HG03439 (cell line): ENCODE results near the gene LILRA1.
"Not testable (repeated sequence)": the region's sequence is repeated elsewhere in the genome, so short reads cannot be mapped to it uniquely, and the experiment has no call there.

Experiments used
- ATAC-seq: cut with Tn5 transposase; IDR thresholded peaks from one replicate; pipeline ENCODE4 v1.9.1; 2021; ENCODE audit warnings: mild to moderate bottlenecking, moderate library complexity; ENCODE audit not compliant: unreplicated experiment

LILRA1 gene

GRCh38 chr19:54576411-54576976 lies 16.9 kb upstream of the LILRA1 start:
- ATAC-seq = no peak

GRCh38 chr19:54577334-54577733 lies 16.1 kb upstream of the LILRA1 start:
- ATAC-seq = no peak

GRCh38 chr19:54578268-54578667 lies 15.2 kb upstream of the LILRA1 start:
- ATAC-seq = not testable (repeated sequence)

GRCh38 chr19:54586397-54586796 lies 7.0 kb upstream of the LILRA1 start:
- no peak for ATAC-seq

GRCh38 chr19:54587026-54587425 lies 6.4 kb upstream of the LILRA1 start:
- ATAC-seq = no peak

GRCh38 chr19:54593931-54594626 lies 647 bp downstream of the LILRA1 start:
- not testable (repeated sequence) for ATAC-seq

GRCh38 chr19:54594737-54595136 lies 1.3 kb downstream of the LILRA1 start:
- no peak for ATAC-seq

GRCh38 chr19:54595680-54596436 lies 2.4 kb downstream of the LILRA1 start:
- ATAC-seq = not testable (repeated sequence)

- ATAC-seq = no peak
Observed at GRCh38 chr19:54600212-54600611, 6.8 kb downstream of the LILRA1 start.

- no peak for ATAC-seq
Observed at GRCh38 chr19:54606230-54606629, 12.8 kb downstream of the LILRA1 start.

GRCh38 chr19:54606891-54607784 lies 13.7 kb downstream of the LILRA1 start:
- ATAC-seq = peak; percentile 56

- ATAC-seq = no peak
Observed at GRCh38 chr19:54607785-54608150, 14.3 kb downstream of the LILRA1 start.

- ATAC-seq = no peak
Observed at GRCh38 chr19:54608205-54608604, 14.8 kb downstream of the LILRA1 start.

GRCh38 chr19:54608792-54609191 lies 15.4 kb downstream of the LILRA1 start:
- ATAC-seq = no peak

- no peak for ATAC-seq
Observed at GRCh38 chr19:54609356-54609791, 15.9 kb downstream of the LILRA1 start.

- ATAC-seq = no peak
Observed at GRCh38 chr19:54612428-54612827, 19.0 kb downstream of the LILRA1 start.

- ATAC-seq = no peak
Observed at GRCh38 chr19:54614726-54615125, 21.3 kb downstream of the LILRA1 start.

- ATAC-seq = peak; percentile 22
Observed at GRCh38 chr19:54616057-54616456, 22.6 kb downstream of the LILRA1 start.

- peak; percentile 86 for ATAC-seq
Observed at GRCh38 chr19:54616821-54617560, 23.6 kb downstream of the LILRA1 start.

GRCh38 chr19:54620464-54620863 lies 27.0 kb downstream of the LILRA1 start:
- ATAC-seq = no peak
